NOMO-1 (cell line): ENCODE measurements around the gene PDCD11.

Source experiments
- DNase-seq, 2 experiments: peaks; one replicate each; lab custom pipeline; 2025; ENCODE audit not compliant: unreplicated experiment in 2 of 2; lab: John Stamatoyannopoulos, UW

Gene PDCD11

DNA sequence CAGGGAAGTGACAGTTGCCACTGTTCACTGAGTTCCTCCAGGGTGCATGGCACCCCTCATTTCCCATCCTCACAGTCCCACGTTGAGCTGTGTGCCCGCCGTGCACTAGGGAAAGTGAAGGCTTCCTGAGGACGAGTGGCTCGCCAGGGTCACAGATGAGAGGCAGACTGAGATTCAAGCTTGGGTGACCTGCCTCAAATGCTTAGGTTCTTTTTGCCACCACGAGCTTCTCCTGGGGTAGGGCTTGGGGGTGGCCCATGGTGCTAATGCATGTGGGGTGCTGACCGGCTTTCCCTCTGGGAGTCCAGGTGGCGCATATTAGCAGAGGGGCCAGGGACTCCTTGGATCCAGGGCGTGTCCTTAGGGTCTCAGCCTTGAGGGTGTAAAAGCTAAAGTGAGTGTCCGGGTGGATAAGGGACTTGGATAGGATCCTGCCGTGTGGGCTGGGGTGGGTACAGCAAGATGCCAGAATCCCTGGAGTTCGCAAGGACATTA lies 53.8 kb downstream of the PDCD11 start:
- DNase-seq, result no peak

DNA sequence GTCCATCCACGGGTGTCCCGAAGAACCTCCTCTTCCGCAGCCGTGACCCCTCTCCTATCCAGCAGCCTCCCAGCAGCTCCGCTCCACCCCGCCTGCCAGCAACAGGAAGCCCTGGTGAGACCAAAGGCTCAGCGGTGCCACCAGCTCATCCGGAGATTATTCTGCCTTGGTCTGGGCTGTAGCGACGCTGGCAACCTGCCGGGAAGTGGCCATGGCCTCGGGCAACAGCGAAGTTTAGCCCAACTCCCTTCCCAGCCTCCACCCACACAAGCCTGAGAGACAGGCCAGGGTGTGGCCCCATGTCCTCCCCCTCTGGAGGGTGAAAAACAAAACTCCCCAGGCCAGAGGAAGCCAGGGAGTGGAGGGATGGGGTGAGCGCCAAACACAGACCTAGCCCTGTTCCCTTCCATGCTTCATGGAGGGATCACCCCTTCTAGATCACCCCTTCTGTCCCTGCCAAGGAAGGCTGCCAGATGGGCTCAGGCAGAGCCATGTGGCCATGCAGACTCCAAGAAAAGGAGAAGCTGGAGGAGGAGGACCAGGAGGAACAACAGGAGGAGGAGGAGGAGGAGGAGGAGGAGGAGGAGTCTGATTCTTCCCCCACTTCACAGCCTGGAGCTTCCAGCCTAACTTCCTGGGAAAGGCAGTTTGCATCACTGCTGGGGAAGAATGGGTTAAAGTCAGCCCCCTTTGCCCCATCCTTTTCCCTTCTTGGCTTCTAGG lies 54.8 kb downstream of the PDCD11 start:
- DNase-seq, result peak in 1 of 2 experiments; percentile 17

DNA sequence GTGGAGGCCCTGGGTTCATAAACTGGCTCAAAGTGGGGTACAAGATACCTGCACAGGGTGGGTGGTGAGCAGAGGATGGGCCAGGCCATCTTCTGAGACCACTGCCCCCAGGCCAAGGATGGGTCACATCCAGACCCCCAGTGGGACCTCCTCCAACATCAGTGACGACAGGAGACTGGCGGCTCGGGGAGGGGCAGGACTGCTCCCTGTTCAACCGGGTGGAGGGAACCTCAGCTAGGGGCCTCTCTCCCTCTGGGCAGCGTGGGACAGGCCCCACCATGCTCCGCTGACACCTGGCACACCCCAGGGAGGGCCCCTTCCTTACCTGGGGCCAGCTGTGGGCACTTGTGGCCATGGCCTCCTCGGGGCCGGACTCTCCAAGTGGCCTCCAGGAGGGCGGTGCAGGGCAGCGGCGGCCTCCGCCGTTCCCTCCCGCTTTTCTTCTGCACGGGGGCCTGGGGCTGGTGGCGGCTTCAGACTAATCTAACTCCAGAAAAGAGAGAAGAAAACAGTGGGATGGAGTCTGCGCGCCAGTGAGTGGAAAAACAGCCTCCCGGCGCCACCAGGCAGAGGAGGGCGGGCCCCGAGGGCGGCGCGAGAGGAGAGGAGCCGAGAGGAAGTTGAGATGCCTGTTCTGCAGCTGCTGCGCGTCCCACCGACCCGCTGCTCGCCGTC lies 55.5 kb downstream of the PDCD11 start, which contains the start of gene CALHM2:
Gene CALHM2 (minus strand): TSS at position 540 of the 675 bp plus-strand sequence. CDS start 2,429 bp downstream, outside the sequence.
- peak; percentile 47 to 65 for DNase-seq

DNA sequence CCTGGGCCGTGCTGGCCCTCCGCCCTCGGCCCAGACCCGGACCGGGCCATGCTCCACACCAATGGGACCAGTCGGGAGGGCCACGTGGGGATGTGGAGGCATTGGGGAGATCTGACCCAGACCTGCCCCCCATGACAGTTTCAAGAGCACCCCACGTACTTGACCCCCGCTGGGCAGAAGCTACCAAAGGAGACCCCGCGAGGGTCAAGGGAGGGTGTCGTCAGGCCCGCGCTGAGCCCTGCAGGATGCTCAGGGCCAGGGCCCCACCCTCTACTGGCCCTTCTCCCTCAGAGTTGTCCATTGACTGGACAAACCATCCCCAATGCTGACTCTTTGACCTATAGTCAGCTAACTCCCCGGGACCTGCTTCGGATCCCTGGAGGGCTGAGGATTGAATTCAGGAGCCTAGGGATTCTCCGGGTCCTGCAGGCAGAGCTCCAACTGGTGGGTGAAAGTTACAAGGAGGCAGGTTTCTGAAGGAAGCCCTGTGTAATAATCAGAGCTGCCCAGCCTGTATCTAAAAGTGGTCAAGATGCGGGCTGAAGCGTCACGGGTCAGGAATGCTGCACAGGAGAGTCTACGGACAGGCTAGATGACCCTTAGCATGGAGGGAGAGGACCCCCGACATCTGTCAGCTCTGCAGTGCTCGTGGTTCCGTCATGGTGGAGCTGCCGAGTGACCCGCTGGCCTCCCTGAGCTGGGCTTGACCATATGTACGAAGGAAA lies 56.2 kb downstream of the PDCD11 start:
- no peak for DNase-seq

DNA sequence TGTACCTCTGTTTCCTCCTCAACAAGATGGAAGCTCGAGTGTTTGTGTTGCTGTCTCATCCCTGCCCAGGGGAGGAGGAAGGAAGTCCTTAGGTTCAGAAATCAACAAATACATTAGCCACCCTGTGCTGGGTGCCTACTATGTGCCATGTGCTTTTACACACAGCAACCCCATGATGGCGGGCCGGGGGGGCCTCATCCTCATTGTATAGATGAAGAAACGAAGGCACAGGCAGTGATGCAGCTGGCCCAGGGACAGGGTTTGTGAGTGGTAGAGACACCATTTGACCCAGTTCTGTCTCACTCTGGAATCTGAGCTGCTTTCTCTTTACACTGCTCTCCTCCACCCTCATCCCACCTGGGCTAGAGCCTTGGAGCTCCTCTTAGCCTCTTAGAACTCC lies 57.6 kb downstream of the PDCD11 start:
- no peak for DNase-seq

DNA sequence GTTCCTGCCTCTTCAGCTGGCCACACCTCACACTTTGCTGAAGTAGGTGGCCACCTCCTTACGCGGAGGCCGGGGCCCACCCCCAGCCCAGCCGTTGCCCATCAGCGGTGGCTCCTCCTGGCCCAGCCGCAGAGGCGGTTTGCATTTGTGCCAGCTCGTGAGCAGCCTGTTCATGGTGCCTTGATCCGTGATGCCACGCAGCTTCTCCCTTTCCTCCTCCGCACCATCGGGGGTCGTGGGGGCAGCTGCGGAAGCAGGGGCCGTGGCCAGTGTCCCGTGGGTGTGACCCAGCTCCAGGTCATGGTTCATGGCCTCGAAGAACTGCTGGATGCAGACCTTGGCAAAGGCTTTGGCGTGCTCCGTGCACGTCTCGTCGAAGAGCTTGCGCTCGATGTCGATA lies 58.8 kb downstream of the PDCD11 start:
- DNase-seq, result no peak

DNA sequence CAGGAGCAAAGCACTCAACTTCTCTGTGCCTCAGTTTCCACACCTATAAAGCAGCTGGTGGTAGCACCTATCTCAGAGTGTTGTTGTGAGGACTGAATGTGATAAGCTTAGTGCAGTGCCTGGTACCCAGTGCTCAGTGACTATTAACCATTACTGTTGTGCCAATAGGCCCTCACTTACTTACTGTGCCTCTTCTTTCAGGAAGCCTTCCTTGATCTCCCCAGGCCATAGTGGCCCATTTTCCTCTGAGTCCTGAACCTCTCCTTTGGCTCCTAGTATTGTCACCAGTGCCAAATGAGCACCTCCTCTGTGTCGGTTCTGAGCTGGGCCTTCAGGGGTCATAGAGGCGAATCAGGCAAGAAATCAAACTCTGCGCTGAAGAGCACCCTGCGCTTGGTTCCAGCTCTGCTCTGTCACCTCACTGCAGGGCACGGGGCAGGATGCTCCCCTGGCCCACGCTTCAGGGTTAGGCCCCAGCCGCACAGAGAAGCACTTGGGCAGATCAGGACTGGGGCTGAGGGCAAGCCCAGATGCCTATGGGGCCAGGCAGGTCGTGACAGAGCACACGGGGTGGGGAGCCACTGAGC lies 59.7 kb downstream of the PDCD11 start:
- DNase-seq, result no peak

DNA sequence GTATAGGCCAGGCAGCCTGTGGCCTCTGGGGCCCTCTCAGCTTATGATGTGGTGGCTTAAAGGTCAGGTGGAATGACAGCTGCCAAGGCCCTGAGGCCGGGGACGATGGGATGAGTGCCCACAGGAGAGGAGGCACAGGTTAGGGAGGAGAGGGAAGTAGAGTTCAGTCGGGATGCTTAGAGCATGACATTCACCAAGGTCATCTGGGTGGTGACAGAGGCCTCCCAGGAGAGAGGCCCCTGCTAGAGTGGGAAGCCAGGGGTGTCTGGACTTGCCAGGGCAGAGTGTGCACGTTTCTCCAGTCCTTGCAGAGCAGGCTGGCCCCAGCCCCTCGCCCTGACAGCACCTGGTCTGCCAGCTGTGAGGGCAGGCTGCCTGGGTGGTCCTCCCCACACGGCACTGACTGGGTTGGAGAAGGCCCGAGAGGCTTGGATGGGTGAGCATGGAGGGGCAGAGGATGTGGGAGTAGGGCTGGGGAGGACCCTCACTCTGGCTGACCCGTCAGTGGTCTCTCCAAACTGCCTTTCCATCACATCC lies 60.8 kb downstream of the PDCD11 start:
- no peak for DNase-seq

DNA sequence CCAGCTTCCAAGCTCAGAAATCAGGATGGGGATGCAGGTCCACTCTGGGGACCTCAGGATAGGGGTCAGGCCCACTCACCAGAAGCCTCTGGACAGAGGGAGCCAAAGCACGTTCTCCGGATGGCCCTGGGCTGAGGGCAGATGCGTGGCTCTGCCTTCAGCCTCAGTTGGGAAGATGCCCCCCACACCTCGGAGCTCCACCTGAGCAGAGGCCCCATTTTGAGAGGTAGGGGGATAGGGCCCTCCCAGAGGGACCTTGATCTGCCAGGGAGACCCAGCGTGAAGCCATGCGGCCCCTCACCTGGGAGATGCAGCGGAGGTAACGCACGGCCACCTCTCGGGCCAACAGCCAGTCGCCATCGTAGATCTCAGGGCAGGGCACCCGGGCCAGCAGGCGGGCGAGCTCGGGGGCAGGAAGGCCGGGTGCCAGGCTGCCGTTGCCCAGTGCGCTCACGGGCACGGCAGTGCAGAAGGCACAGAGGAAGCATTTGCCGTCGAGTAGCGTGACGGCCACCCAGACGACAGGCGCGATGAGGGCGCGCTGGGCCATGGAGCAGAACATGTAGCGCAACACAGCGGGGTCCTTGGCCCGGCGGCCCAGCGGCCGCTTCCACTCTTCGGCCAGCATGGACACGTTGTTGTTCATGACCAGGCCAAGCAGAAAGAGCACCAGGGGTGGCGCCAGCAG lies 61.6 kb downstream of the PDCD11 start:
- DNase-seq, result no peak

DNA sequence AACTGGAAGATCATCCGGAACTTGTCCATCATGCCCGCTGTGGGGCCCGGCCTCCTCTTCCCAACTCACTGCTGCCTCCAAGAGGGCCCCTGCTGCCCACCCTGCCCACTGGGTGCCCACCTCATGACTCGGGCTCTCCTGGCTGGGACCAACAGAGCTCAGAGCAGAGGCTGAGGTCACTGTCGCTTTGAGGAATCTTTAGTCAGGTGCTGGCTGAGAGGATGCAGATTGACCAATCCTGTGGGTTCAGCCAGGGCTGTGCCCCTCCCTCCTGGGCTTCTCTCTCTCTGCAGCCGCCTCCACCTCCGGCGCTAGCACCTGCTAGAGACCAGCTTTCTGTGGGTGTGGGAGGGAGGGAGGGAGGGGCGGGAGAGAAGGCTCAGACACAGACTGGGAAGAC lies 62.3 kb downstream of the PDCD11 start, which contains the start of gene CALHM1:
Gene CALHM1 (minus strand): TSS at position 181 of the 400 bp plus-strand sequence. CDS start 149 bp downstream, at position 32.
- DNase-seq, result peak; percentile 11 to 25

DNA sequence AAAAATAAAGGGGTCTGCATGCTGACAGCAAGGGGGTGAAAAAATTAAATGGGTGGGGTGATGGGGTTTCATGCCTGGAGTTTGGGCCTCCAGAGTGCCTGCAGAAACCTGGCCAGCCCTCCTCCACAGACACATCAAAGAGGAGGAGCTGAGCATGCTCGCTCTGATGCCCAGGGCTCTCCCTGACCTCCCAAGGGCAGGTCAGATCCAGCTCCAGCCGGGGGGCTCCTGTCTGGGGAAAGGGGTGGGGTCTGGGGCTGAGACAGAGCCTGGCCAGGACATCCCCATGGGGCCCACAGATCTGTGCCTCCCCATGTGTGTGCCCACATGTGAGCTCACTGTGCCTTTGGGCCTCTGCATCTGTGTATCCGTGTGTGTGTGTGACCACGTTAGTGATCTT lies 63.2 kb downstream of the PDCD11 start:
- DNase-seq, result no peak

DNA sequence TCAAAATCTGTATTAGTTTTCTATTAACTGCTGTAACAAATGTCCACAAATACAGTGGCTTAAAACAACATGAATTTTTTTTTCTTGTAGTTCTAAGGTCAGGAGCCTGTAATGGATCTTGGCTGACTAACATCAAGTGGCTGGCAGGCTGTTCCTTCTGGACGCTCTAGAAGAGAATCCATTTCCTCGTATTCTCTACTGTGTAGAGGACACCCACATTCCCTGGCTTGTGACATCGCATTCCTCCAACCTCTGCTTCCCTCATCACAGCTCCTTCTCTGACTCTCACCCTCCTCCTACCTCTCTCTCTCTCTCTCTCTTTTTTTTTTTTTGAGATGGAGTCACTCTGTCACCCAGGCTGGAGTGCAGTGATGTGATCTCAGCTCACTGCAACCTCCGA lies 67.1 kb downstream of the PDCD11 start:
- DNase-seq, result no peak

DNA sequence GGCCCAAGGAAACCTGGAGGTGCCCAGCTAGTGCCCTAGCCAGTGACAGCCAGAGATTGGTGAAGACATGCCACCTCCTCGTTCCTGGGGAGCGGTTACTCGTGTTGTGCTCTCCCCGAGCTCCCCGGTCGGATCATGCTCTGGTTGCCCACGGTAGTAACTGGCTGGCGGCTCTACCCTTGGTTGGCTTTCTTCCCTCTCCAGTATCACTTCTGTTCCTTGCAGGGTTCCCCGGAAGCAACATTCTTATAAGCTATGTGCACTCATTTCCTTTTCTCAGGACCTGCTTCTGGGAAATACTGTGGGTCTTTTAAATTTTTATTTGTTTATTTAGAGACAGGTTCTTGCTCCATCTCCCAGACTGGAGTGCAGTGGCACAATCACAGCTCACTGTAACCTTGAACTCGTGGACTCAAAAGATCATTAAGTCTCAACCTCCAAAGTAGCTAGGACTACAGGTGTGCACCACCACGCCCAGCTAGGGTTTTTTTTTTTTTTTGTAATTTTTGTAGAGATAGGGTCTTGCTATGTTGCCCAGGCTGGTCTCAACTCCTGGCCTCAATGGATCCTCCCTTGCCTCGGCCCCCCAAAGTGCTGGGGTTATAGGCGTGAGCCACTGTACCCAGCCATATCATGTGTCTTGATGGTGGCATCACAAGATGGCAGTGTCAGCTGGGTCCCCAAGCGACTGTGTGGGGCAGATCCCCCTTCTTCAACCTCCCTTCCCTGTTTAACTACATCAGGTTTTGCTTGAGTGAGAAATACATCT lies 69.2 kb downstream of the PDCD11 start:
- DNase-seq, result no peak

DNA sequence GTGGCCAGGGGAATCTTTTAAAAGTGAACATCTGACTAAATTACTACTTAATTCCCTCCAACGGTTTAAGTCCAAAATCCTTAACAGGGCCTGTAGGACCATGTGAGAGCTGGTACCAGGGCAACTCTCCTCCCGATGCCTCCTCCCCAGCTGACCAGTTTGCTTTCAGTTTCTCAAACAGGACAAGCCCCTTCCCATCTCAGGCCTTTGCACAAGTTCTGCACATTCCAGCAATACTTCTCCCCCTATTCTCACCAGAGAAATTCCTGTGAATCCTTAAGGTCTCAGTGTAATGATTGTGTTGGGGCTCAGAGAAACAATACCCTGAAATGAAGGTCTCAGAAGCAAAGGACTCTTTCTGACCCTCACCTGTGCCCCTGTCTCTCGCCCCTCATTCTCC lies 70.3 kb downstream of the PDCD11 start:
- no peak for DNase-seq

DNA sequence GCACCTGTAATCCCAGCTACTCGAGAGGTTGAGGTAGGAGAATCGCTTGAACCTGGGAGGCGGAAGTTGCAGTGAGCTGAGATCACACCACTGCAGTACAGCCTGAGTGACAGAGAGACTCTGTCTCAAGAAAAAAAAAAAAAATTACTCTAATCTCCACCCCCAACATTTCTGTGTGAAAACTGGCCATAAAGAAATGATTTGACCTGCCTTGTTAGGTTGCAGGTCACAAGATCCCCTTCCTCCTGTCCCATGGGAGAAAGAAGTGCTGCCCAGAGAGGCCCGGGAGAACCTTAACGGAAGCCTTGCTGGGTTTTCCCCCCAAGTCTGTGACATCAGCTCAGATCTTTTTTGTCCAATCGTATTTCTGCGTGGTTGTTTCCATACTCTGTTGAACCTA lies 71.0 kb downstream of the PDCD11 start:
- no peak for DNase-seq

DNA sequence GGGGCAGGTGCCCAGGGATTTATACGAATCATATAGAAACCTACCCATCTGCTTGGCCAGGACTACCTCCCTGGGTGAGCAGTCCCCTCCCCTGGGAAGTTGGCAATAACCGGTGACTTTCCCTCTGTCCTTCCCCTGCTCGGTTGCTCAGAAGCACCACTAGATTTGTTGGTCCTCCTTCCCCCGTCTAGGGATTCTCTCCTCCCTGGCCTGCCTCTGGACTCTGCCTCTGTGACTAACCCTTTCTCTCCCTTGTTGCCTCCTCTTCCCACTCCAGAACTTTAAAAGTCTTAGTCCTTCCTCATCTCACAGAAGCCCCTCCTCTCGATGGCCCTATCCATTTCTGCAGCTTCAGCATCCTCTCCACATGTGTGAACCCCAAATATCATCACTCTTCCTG lies 72.8 kb downstream of the PDCD11 start:
- no peak for DNase-seq

DNA sequence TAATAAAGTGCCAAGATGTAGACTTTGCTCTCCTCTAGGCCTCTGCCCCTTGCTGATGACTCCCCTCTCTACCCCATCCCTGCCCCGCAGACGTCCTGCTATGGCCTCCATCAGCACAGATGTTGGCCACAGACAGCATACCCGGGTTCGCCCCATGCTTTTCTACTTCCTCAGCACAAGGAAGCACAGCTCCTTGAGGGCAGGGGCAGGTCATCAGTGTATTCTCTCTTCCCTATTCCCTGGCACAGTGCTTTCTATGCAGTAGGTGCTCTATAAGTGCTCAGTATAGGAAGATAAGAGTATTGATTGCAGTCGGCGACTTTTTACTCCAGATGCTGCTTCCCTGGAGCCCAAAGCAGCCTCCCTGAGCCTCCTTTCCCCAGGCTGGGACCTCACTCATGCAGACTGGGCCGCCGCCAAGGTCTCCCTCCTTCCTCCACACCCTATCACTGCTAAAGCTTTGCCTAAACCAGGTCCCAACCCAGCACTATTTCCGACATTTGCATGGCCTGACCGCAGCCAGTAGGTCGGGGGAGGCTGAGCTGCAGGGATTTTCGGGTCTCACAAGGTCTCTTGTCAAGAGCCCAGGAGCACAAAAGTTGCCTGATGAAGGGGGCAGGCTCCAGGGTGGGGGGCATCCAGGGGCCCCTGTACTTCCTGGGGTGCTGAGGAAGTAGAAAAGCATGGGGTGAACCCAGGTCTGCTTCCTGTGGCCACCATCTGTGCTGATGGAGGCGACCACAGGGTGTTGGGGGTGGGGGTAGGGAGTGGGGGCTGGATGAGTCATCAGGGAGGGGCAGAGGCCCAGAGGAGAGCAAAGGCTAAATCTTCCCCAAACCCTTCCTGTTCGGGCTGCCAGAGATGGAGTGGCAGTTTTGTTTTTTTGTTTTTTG lies 74.6 kb downstream of the PDCD11 start:
- DNase-seq, result peak; percentile 86 to 90

DNA sequence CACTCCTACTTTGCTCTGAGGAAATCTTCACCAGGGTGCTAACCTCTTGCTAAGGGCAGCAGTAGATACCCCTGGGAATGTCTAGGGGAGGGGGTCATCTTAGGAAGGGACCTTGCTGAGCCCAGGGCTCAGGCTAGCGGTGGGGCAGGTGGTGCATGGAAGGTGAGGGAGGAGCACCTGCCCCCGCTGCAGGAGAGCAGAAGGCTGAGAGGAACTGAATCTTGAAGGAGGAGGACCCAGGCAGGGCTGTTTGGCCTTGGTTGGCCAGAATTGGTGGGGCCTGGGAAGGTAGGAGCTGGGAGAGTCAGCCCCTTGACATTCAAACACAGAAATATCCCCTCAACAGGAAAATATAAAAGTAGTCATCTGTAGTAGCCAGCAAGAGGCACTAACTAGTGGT lies 75.6 kb downstream of the PDCD11 start:
- DNase-seq, result peak; percentile 46 to 80
